ENCODE results near the gene SMIM20.
A peak's percentile ranks its signal among the peaks of the same experiment; 100 is the strongest.
"Not testable (repeated sequence)": the region's sequence is repeated elsewhere in the genome, so short reads cannot be mapped to it uniquely, and the experiment has no call there.

Gene SMIM20

GRCh38 chr4:25889589-25890503, 24.2 kb upstream of the SMIM20 start:
- H3K27ac ChIP-seq: no peak overlapping the region
- H3K4me3 ChIP-seq: no peak overlapping the region

GRCh38 chr4:25890571-25891485, 23.2 kb upstream of the SMIM20 start:
- Histone ChIP-seq H3K4me3 (no peak overlapping the region), H3K27ac (no peak overlapping the region)

- no peak overlapping the region for H3K4me3 ChIP-seq
- no peak overlapping the region for H3K27ac ChIP-seq
Observed at GRCh38 chr4:25892796-25893195, 21.2 kb upstream of the SMIM20 start.

- no peak overlapping the region for H3K4me3 ChIP-seq
- H3K27ac ChIP-seq: no peak overlapping the region
Observed at GRCh38 chr4:25896776-25897539, 17.1 kb upstream of the SMIM20 start.

GRCh38 chr4:25900310-25900709, 13.7 kb upstream of the SMIM20 start:
- Histone ChIP-seq H3K27ac (no peak overlapping the region), H3K4me3 (no peak overlapping the region)

GRCh38 chr4:25901030-25901430, 13.0 kb upstream of the SMIM20 start:
- no peak overlapping the region for H3K4me3 ChIP-seq
- H3K27ac ChIP-seq: no peak overlapping the region

GRCh38 chr4:25903900-25904747, 9.9 kb upstream of the SMIM20 start:
- H3K4me3 ChIP-seq: no peak overlapping the region
- H3K27ac ChIP-seq: no peak overlapping the region

GRCh38 chr4:25904748-25905082, 9.3 kb upstream of the SMIM20 start:
- H3K4me3 ChIP-seq: no peak overlapping the region
- peak overlapping the region in 1 of 21 experiments; percentile 19 for H3K27ac ChIP-seq

GRCh38 chr4:25905371-25905770, 8.6 kb upstream of the SMIM20 start:
- Histone ChIP-seq H3K27ac (no peak overlapping the region), H3K4me3 (no peak overlapping the region)

- H3K27ac ChIP-seq, H3K4me3 ChIP-seq: not testable (repeated sequence)
Observed at GRCh38 chr4:25906113-25906512, 7.9 kb upstream of the SMIM20 start.

GRCh38 chr4:25908491-25908901, 5.5 kb upstream of the SMIM20 start:
- peak overlapping the region in 1 of 21 experiments; percentile 26 for H3K27ac ChIP-seq
- H3K4me3 ChIP-seq: no peak overlapping the region

GRCh38 chr4:25911356-25911755, 2.7 kb upstream of the SMIM20 start:
- no peak overlapping the region for H3K4me3 ChIP-seq

GRCh38 chr4:25913056-25913850, 767 bp upstream of the SMIM20 start:
- Histone ChIP-seq H3K27ac (peak overlapping the region in 20 of 21 experiments; percentile 13 to 92 (median 81)), H3K4me3 (peak overlapping the region; percentile 52 to 72 (median 57))

More at GRCh38 chr4:25911356-25911755, 2.7 kb upstream of the SMIM20 start:
- H3K27ac ChIP-seq: no peak overlapping the region

GRCh38 chr4:25914670-25915352, 791 bp downstream of the SMIM20 start:
- H3K4me3 ChIP-seq: peak overlapping the region; percentile 52 to 72 (median 57)
- H3K27ac ChIP-seq: peak overlapping the region in 20 of 21 experiments; percentile 62 to 92 (median 82)

- H3K4me3 ChIP-seq: no peak overlapping the region
Observed at GRCh38 chr4:25915353-25915705, 1.3 kb downstream of the SMIM20 start.

GRCh38 chr4:25916870-25917269, 2.9 kb downstream of the SMIM20 start:
- Histone ChIP-seq H3K27ac (no peak overlapping the region), H3K4me3 (no peak overlapping the region)

More at GRCh38 chr4:25915353-25915705, 1.3 kb downstream of the SMIM20 start:
- H3K27ac ChIP-seq: peak overlapping the region in 2 of 21 experiments; percentile 88 to 91

- Histone ChIP-seq H3K4me3 (no peak overlapping the region), H3K27ac (no peak overlapping the region)
Observed at GRCh38 chr4:25919676-25920075, 5.7 kb downstream of the SMIM20 start.

GRCh38 chr4:25921922-25922321, 7.9 kb downstream of the SMIM20 start:
- Histone ChIP-seq H3K4me3 (no peak overlapping the region), H3K27ac (no peak overlapping the region)
